ENCODE data around the gene PCDHGA4. TPM values are rescaled to one million over a fixed set of nuclear protein-coding genes. Genes with fewer than 3 reads are reported as not detected.

The PCDHGA4 gene
- total RNA-seq, 1 experiment from 2014 or later = 2.6 TPM

- no peaks in the 10 kb centered on the region for H3K4me1 ChIP-seq (ENCODE audit: insufficient read depth, low read length)
- no peak overlapping the region for H3T11ph ChIP-seq (ENCODE audit: low read length)
- H3K9me3 ChIP-seq (ENCODE audit: control insufficient read depth, low read depth, low read length) = no peaks in the 10 kb centered on the region
- H2BK12ac ChIP-seq (ENCODE audit: insufficient read length, low read depth, low read length) = no peak overlapping the region
- no peak overlapping the region for H2BK15ac ChIP-seq (ENCODE audit: low read depth, low read length)
- no peak overlapping the region for H3K4ac ChIP-seq (ENCODE audit: low read depth, low read length)
- H4K5ac ChIP-seq (ENCODE audit: insufficient read length, low read depth, low read length) = no peak overlapping the region
- no peaks in the 10 kb centered on the region for H4K20me1 ChIP-seq (ENCODE audit: control insufficient read depth, insufficient read depth, insufficient read length)
- no peaks in the 10 kb centered on the region for H3K23me2 ChIP-seq (ENCODE audit: insufficient read length, low read depth, low read length, poor library complexity, severe bottlenecking)
- H2AFZ ChIP-seq (ENCODE audit: low read length) = no peak overlapping the region
- no peak overlapping the region for H2AK5ac ChIP-seq (ENCODE audit: insufficient read length, low read length)
- H3K14ac ChIP-seq (ENCODE audit: insufficient read depth, low read length) = no peak overlapping the region
- no peak overlapping the region for H4K8ac ChIP-seq (replicated peaks; ENCODE audit: insufficient read length, low read depth, low read length)
- H2BK120ac ChIP-seq (ENCODE audit: low read depth, low read length, poor library complexity, severe bottlenecking) = no peak overlapping the region
- no peak overlapping the region for H3K27ac Mint-ChIP-seq
- no peak overlapping the region for H2BK20ac ChIP-seq (ENCODE audit: low read depth, low read length, poor library complexity, severe bottlenecking)
- H3K4me3 Mint-ChIP-seq = no peak overlapping the region
- peaks cover 0 to 6% (median 0%) of the 10 kb centered on the region in 3 experiments; a peak in 3 of 7 replicates for H3K36me3 Mint-ChIP-seq (ENCODE audit: insufficient read depth in 1 of 3, low read depth in 3 of 3)
- no peaks in the 10 kb centered on the region for H3K27me3 Mint-ChIP-seq (ENCODE audit: low read depth)
- DNase-seq = no peak
- H3K4me1 Mint-ChIP-seq = no peaks in the 10 kb centered on the region
- no peak overlapping the region for H3K56ac ChIP-seq (ENCODE audit: insufficient read length, low read depth, low read length)
- no peaks in the 10 kb centered on the region; the same call in 1 of the 2 replicates for H3K79me2 ChIP-seq (ENCODE audit: insufficient read depth, low read length)
- no peak overlapping the region for H3K9ac ChIP-seq (ENCODE audit: extremely low read depth, insufficient read length, low read length)
- no CpG with 5 or more reads among the region's 1 CpG for WGBS (ENCODE audit: extremely low coverage, insufficient read length, low lambda C conversion rate)
- H3K79me1 ChIP-seq (ENCODE audit: insufficient read depth, low read depth, low read length, poor library complexity, severe bottlenecking) = no peaks in the 10 kb centered on the region
- H2BK5ac ChIP-seq (ENCODE audit: insufficient read length, low read length) = no peak overlapping the region
- no peak overlapping the region for H3K27ac ChIP-seq (ENCODE audit: insufficient read length, low read depth, low read length)
- no peak overlapping the region for H3K23ac ChIP-seq (ENCODE audit: insufficient read length, low read depth, low read length)
- H3K4me2 ChIP-seq (ENCODE audit: insufficient read depth, insufficient read length, low read length) = no peak overlapping the region
- no peak overlapping the region for H4K91ac ChIP-seq (ENCODE audit: insufficient read length, low read depth, low read length)
- no peak for TF ChIP-seq CTCF (conservative IDR thresholded peaks at IDR 0.05)
- H3K18ac ChIP-seq (ENCODE audit: insufficient read length, low read depth, low read length) = no peak overlapping the region
- H3K9me3 Mint-ChIP-seq = peaks cover 14 to 62% of the 10 kb centered on the region in 2 experiments; a peak in 4 of 5 replicates
- H3K27me3 ChIP-seq (ENCODE audit: insufficient read depth, low read length) = no peaks in the 10 kb centered on the region
These were observed 48.2 kb upstream of the PCDHGA4 start for GRCh38 chr5:141306630-141307029.

Data from H9 (cell line).